Right lobe of liver (tissue), 6 donors: ENCODE data around the gene RPS14. TPM values are rescaled to one million over a fixed set of nuclear protein-coding genes. Genes with fewer than 3 reads are reported as not detected.

ENCODE experiments used
- ATAC-seq, 4 donors: fragments of 200-7000 bp; cut with Tn5 transposase; one replicate each; pipeline ENCODE4 v1.9.1; 2020; ENCODE audit warnings: mild to moderate bottlenecking in 4 of 4, moderate library complexity in 4 of 4
- DNase-seq, 3 donors: peaks; one replicate each; pipeline ENCODE4 v3.0.0-alpha.2; 2020
- H3K27ac ChIP-seq, 3 donors: fragments of 200-600 bp; one replicate each; pipeline ENCODE4 v1.8.0; 2022
- H3K27me3 ChIP-seq, 2 donors: fragments of 200-600 bp; one replicate each; pipeline ENCODE4 v1.8.0; 2022
- H3K36me3 ChIP-seq, 4 donors: fragments of 200-600 bp; sonication (generic) in 1 of 4; one replicate each; pipeline versions ENCODE4 v1.5.1 to v1.8.0; 2017 to 2022; ENCODE audit warnings: control low read depth in 1 of 4
- H3K4me1 ChIP-seq, 4 donors: fragments of 200-600 bp; sonication (generic) in 1 of 4; one replicate each; pipeline versions ENCODE4 v1.5.1 to v1.8.0; 2017 to 2022; ENCODE audit warnings: control low read depth in 1 of 4
- H3K4me3 ChIP-seq, 3 donors: fragments of 200-600 bp; one replicate each; pipeline ENCODE4 v1.8.0; 2022
- H3K9me3 ChIP-seq, 4 donors: fragments of 200-600 bp; sonication (generic) in 1 of 4; one replicate each; pipeline versions ENCODE4 v1.5.1 to v1.8.0; 2017 to 2022; ENCODE audit warnings: control low read depth in 1 of 4
- CTCF ChIP-seq, 4 donors: fragments of 200-600 bp in 3 of 4; fragments of 450-650 bp in 1 of 4; IDR thresholded peaks; one replicate each; pipeline versions ENCODE4 v1.5.1 to v1.8.0; 2016 to 2022; ENCODE audit warnings: antibody characterized with exemption in 4 of 4, mild to moderate bottlenecking in 2 of 4
- POLR2A ChIP-seq: fragments of 450-650 bp; IDR thresholded peaks from one replicate; pipeline ENCODE4 v1.6.1; 2017; ENCODE audit warnings: antibody characterized with exemption, mild to moderate bottlenecking
- WGBS: methylation state at CpG from one replicate; pipeline ENCODE4 v1.1.6; 2018; ENCODE audit warnings: low coverage, low lambda C conversion rate; ENCODE audit not compliant: insufficient coverage; ENCODE audit errors: missing lambda C conversion rate; 5-methylcytosine and 5-hydroxymethylcytosine counted together
- intact Hi-C, 2 donors: fragments of 100-400 bp; cut with DNase I; formaldehyde crosslinking; loops; one replicate each; pipeline versions ENCODE4 v1.11.2 to v1.14.1; 2022
- total RNA-seq, 6 experiments: library from RNA; depleted of rRNA in 2 of 6; stranded (reverse); fragments of >200 nt in 2 of 6; fragmentation: NEBNext Ultra II Directional in 3 of 6; extraction: Animal tissue kit (Norgen Biotek cat#: 25700) in 3 of 6; gene quantifications; one replicate each; pipeline versions ENCODE4 v1.1.0 to v1.2.4, GENCODE V29; 2016 to 2023
- donor health status: DM: no; HTN: yes; CAD: no.
- donor health status: DM: no; HTN: no; CAD: no.
- donor health status: DM: no; HTN: no; CAD: no.
- donor health status: DM: no; HTN: yes; CAD: no.
- donor health status: DM: no; HTN: yes; CAD: no.

The RPS14 gene
- total RNA-seq, 6 experiments from 2014 or later = 573 to 800 (median 663) TPM

DNA sequence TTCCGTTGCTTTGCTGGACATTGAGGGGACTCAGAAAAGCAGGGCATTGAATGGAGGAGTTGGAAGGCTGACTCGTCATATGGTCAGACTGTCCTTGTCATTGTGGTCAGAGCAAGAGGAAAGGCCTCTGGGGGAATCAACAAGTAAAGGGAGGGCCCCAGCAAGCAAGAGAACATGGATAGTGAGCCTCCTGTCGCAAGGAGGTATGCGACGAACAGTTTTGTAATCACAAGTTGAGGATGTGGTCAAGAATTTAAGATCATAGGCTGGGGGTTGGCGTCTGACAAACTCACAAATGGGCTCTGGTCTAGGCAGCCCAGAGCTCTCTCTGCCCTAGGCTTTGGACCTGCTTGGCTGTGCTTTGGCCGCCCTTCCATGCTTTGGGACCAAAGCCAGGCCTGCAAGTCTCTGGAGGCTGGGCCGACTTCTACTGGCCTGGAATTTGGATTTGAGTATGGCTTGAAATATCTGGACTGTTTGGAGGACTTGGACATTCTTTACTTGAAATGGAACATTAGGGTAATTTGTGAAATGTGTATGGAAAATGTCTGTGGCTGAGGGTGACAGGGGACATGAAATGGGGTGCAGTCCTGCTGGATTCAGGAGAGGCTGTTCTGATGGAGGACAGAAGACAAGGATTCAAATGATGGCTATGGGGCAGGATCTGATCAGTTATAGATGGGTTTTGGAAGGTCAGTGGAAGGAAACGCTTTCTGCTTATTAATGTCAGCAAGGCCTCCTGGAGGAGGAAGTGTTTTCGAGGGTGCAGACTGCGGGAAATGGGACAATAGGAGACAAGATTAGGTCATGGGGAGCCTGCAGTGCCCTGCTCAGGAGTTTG, 39.2 kb upstream of the RPS14 start:
- H3K27ac ChIP-seq = peak overlapping the region; percentile 99 to 100 (median 100)
- H3K36me3 ChIP-seq = peaks cover 0 to 16% (median 8%) of the 10 kb centered on the region in 4 donors
- 13% methylated on average over 11 of the region's 11 CpGs for WGBS
- DNase-seq (peak; percentile 58 to 89 (median 83)), ATAC-seq (peak; percentile 11 to 43 (median 39))
- H3K27me3 ChIP-seq = no peaks in the 10 kb centered on the region
- peak overlapping the region; percentile 20 to 97 (median 94) for H3K4me3 ChIP-seq
- intact Hi-C loops = loop anchor here in 1 of 2 donors (5.0 kb wide), 1 partner anchor 34 kb away; no protein-coding TSS in a partner anchor
- H3K9me3 ChIP-seq = no peaks in the 10 kb centered on the region
- TF ChIP-seq POLR2A = no peak
- TF ChIP-seq CTCF (IDR thresholded peaks at IDR 0.05) = no peak
- peaks cover 0 to 60% (median 30%) of the 10 kb centered on the region in 4 donors for H3K4me1 ChIP-seq

DNA sequence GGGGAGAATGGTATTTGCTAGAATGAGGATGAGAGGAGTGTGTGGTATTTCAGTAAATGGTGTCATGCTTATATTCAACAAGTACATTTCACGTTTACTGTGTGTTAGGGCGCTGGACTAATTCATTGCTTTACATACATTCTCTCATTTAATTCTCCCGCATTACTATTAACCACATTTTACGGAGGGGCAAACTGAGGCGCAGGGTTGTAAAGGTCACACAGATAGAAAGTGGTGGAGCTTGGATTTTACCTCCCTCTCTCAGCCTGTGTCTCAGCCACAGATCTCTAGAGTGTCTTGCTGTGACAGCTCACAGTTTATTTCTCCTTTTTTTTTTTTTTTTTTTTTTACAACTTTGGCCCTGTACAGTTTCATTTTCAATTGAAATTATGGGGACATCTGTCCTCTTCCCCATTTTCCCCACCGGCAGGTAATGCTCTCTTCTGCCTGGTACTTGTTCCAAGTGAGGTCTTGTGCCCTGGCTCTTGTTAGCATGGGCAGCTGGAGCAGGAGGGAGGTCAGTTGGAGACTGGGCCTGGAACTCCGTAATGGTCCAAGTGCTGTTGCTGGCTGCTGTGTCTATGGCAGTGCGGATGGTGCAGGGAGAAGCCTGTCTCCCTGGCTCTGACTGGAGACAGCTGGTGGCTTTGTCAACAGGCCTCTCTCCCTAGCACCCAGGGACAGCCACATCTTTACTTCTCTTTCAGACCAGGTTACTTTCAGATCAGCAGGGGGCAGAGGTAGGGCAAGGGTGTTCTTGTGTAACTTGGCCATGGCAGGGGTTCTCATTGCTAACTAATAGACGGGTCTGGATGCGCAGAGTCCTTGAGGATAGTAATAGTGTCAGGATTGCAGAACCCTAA, 37.9 kb upstream of the RPS14 start:
- peaks cover 0 to 16% (median 8%) of the 10 kb centered on the region in 4 donors for H3K36me3 ChIP-seq
- ATAC-seq (peak; percentile 43 to 65 (median 58)), DNase-seq (peak; percentile 55 to 85 (median 80))
- peak overlapping the region; percentile 99 to 100 (median 100) for H3K27ac ChIP-seq
- TF ChIP-seq POLR2A (peak; percentile 63), CTCF (IDR thresholded peaks at IDR 0.05) (peak; percentile 16 to 38 (median 26))
- H3K27me3 ChIP-seq = no peaks in the 10 kb centered on the region
- WGBS = 9% methylated on average over 10 of the region's 10 CpGs
- intact Hi-C loops = loop anchor here in 1 of 2 donors (5.0 kb wide), 1 partner anchor 35 kb away; no protein-coding TSS in a partner anchor
- H3K4me1 ChIP-seq = peaks cover 0 to 60% (median 29%) of the 10 kb centered on the region in 4 donors
- H3K4me3 ChIP-seq = peak overlapping the region; percentile 94 to 97 (median 96)
- no peaks in the 10 kb centered on the region for H3K9me3 ChIP-seq

DNA sequence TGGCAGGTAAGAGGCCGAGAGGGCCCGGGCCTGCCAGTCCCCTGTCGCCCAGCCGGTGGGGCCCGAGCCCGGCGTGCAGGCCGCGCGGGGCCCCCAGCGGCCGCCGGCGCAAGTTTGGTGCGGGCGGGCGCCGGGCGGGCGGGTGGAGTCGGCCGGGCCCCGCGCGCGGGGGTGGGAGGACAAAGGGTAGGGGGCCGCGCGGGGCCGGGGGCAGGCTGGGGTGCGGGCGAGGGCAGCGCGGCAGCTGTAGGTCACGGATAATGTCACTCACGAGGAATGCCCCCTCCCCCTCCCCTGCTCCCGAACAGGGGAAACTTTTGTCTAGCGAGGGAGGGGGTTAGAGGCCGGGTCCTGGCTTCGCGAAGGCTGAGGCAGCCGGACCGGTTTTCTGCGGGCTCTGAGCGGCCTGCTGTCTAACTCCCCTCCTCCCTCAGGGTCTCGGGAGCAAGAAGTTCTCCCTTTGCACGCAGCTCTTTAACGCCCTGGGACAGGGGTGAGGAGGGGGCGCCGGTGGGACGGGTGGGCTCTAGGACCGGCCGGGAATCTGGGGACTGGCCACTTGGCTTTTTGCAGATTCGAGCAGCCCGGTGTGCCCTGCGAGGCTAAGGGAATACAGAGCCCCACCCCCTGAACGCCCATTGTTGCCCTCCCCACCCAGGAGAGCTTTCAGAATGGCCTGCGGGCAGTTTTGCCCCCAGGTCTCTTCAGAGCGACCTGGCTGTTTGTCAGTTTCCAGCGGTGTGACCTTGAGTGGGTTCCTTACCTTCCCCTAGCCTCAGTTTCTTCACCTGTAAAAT, 37.1 kb upstream of the RPS14 start:
- Histone ChIP-seq H3K9me3 (no peaks in the 10 kb centered on the region), H3K27me3 (no peaks in the 10 kb centered on the region), H3K4me3 (peak overlapping the region; percentile 94 to 97 (median 96)), H3K4me1 (peaks cover 0 to 54% (median 25%) of the 10 kb centered on the region in 4 donors), H3K27ac (peak overlapping the region; percentile 99 to 100 (median 100)), H3K36me3 (peaks cover 0 to 11% (median 5%) of the 10 kb centered on the region in 4 donors)
- 1% methylated on average over 19 of the region's 60 CpGs for WGBS
- ATAC-seq = peak; percentile 15 to 35 (median 25)
- intact Hi-C loops = loop anchor here in 1 of 2 donors (5.0 kb wide), 1 partner anchor 36 kb away; no protein-coding TSS in a partner anchor
- TF ChIP-seq CTCF (IDR thresholded peaks at IDR 0.05) (peak in 1 of 4 donors; percentile 24), POLR2A (no peak)
- peak; percentile 73 to 79 (median 74) for DNase-seq
